Esophagus muscularis mucosa (tissue), 3 donors: ENCODE results near the gene CAMK1D.

Experiments used
- CTCF ChIP-seq, 3 experiments: fragments of 200-600 bp in 2 of 3; fragments of 450-650 bp in 1 of 3; sonication (generic) in 2 of 3; IDR thresholded peaks; one replicate each; pipeline ENCODE4 v1.5.1; 2017 to 2019; ENCODE audit warnings: antibody characterized with exemption in 3 of 3, mild to moderate bottlenecking in 2 of 3, moderate library complexity in 1 of 3
- POLR2AphosphoS5 ChIP-seq, 2 donors: sonication (generic); formaldehyde crosslinking; IDR thresholded peaks; one replicate each; pipeline ENCODE4 v1.6.1; 2017; ENCODE audit warnings: antibody characterized with exemption in 2 of 2

GRCh38 chr10:12434277-12434676 lies 84.9 kb downstream of the CAMK1D start:
- no peak for TF ChIP-seq POLR2AphosphoS5 (IDR thresholded peaks at IDR 0.05)
- no peak for TF ChIP-seq CTCF (IDR thresholded peaks at IDR 0.05)
